Ishikawa (cell line): ENCODE data around the gene CKMT2.

Experiments
- CEBPB ChIP-seq: IDR thresholded peaks from 2 replicates; pipeline ENCODE4 v1.6.1; 2012
- CREB1 ChIP-seq: IDR thresholded peaks from 2 replicates; pipeline ENCODE4 v1.6.1; 2012; ENCODE audit warnings: low read depth
- EP300 ChIP-seq: IDR thresholded peaks from 2 replicates; pipeline ENCODE4 v1.6.1; 2012; ENCODE audit warnings: borderline replicate concordance
- FOXM1 ChIP-seq: IDR thresholded peaks from 2 replicates; pipeline ENCODE4 v1.6.1; 2012; ENCODE audit warnings: low read depth, borderline replicate concordance
- NFIC ChIP-seq: IDR thresholded peaks from 2 replicates; pipeline ENCODE4 v1.6.1; 2012
- RAD21 ChIP-seq: IDR thresholded peaks from 2 replicates; pipeline ENCODE4 v1.6.1; 2012; ENCODE audit warnings: low read depth
- TAF1 ChIP-seq: IDR thresholded peaks from 2 replicates; pipeline ENCODE4 v1.6.1; 2012; ENCODE audit warnings: low read depth, mild to moderate bottlenecking
- TCF12 ChIP-seq: IDR thresholded peaks from 2 replicates; pipeline ENCODE4 v1.6.1; 2012; ENCODE audit warnings: low read depth
- TEAD4 ChIP-seq: IDR thresholded peaks from 2 replicates; pipeline ENCODE4 v1.6.1; 2012
- YY1 ChIP-seq: IDR thresholded peaks from 2 replicates; pipeline ENCODE4 v1.6.1; 2012; ENCODE audit warnings: low read depth
- TF ChIP-seq, protein P1 (sequence below): IDR thresholded peaks from 2 replicates; pipeline ENCODE4 v1.6.1; 2012; ENCODE audit warnings: low read depth, mild to moderate bottlenecking
- TF ChIP-seq, protein P2 (sequence below): IDR thresholded peaks from 2 replicates; pipeline ENCODE4 v1.6.1; 2012
- TF ChIP-seq, protein P3 (sequence below): IDR thresholded peaks from 2 replicates; pipeline ENCODE4 v1.6.1; 2012

DNA sequence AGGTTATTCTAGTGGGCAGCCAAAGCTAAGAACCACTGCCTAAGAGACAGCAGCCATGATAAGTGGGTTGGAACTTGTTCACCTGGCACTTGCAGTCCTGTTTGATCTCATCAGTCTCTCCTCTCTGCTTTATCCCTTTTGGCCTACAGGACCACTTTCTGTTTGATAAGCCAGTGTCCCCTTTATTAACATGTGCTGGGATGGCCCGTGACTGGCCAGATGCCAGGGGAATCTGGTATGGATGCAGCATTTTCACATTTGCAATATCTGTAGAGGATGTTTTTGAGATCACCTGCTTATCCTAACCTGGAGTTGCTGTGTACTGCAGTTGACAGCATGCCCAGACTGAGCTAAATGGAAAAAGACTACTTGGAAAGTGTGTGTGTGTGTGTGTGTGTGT, 23.6 kb downstream of the CKMT2 start:
- TF ChIP-seq, protein P1, sequence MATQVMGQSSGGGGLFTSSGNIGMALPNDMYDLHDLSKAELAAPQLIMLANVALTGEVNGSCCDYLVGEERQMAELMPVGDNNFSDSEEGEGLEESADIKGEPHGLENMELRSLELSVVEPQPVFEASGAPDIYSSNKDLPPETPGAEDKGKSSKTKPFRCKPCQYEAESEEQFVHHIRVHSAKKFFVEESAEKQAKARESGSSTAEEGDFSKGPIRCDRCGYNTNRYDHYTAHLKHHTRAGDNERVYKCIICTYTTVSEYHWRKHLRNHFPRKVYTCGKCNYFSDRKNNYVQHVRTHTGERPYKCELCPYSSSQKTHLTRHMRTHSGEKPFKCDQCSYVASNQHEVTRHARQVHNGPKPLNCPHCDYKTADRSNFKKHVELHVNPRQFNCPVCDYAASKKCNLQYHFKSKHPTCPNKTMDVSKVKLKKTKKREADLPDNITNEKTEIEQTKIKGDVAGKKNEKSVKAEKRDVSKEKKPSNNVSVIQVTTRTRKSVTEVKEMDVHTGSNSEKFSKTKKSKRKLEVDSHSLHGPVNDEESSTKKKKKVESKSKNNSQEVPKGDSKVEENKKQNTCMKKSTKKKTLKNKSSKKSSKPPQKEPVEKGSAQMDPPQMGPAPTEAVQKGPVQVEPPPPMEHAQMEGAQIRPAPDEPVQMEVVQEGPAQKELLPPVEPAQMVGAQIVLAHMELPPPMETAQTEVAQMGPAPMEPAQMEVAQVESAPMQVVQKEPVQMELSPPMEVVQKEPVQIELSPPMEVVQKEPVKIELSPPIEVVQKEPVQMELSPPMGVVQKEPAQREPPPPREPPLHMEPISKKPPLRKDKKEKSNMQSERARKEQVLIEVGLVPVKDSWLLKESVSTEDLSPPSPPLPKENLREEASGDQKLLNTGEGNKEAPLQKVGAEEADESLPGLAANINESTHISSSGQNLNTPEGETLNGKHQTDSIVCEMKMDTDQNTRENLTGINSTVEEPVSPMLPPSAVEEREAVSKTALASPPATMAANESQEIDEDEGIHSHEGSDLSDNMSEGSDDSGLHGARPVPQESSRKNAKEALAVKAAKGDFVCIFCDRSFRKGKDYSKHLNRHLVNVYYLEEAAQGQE, result no peak
- TF ChIP-seq EP300 (no peak), TAF1 (no peak), TCF12 (no peak), YY1 (no peak), TEAD4 (no peak), CEBPB (no peak), RAD21 (no peak), NFIC (no peak), FOXM1 (no peak), CREB1 (no peak)
- TF ChIP-seq, protein P2, sequence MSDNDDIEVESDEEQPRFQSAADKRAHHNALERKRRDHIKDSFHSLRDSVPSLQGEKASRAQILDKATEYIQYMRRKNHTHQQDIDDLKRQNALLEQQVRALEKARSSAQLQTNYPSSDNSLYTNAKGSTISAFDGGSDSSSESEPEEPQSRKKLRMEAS, result no peak
- TF ChIP-seq, protein P3, sequence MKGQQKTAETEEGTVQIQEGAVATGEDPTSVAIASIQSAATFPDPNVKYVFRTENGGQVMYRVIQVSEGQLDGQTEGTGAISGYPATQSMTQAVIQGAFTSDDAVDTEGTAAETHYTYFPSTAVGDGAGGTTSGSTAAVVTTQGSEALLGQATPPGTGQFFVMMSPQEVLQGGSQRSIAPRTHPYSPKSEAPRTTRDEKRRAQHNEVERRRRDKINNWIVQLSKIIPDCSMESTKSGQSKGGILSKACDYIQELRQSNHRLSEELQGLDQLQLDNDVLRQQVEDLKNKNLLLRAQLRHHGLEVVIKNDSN, result no peak
